ENCODE results near the gene BCO1. TPM values are rescaled to one million over a fixed set of nuclear protein-coding genes. Genes with fewer than 3 reads are reported as not detected.

Gene BCO1
- total RNA-seq, 2 experiments from 2014 or later = not detected

- H3K9me3 Mint-ChIP-seq (ENCODE audit: low read depth) = no peaks in the 10 kb centered on the region
- CTCF ChIA-PET = interaction anchor here (0.6 to 1.0 kb wide), 2 partner anchors 43 to 429 kb away, joined by 3 to 4 read pairs; no protein-coding TSS in a partner anchor
- no peak overlapping the region for H3K4me3 Mint-ChIP-seq
- H3K27me3 Mint-ChIP-seq = no peaks in the 10 kb centered on the region
- H3K27ac Mint-ChIP-seq = no peak overlapping the region
- H3K4me1 Mint-ChIP-seq = peaks cover 18% of the 10 kb centered on the region
- H3K36me3 Mint-ChIP-seq = peaks cover 2% of the 10 kb centered on the region
- no peak for DNase-seq
- ATAC-seq = no peak
Measured at GRCh38 chr16:81321039-81321438, 82.5 kb downstream of the BCO1 start.

GRCh38 chr16:81321536-81321935, 83.0 kb downstream of the BCO1 start:
- H3K27me3 Mint-ChIP-seq = no peaks in the 10 kb centered on the region
- H3K4me3 Mint-ChIP-seq = no peak overlapping the region
- CTCF ChIA-PET = no interaction called here
- H3K27ac Mint-ChIP-seq = no peak overlapping the region
- DNase-seq = no peak
- peaks cover 13% of the 10 kb centered on the region for H3K4me1 Mint-ChIP-seq
- no peaks in the 10 kb centered on the region for H3K9me3 Mint-ChIP-seq (ENCODE audit: low read depth)
- peaks cover 2% of the 10 kb centered on the region for H3K36me3 Mint-ChIP-seq
- ATAC-seq = no peak

- no peaks in the 10 kb centered on the region for H3K4me1 Mint-ChIP-seq
- DNase-seq (no peak), ATAC-seq (no peak)
- no peak overlapping the region for H3K4me3 Mint-ChIP-seq
- no peaks in the 10 kb centered on the region for H3K9me3 Mint-ChIP-seq (ENCODE audit: low read depth)
- no peaks in the 10 kb centered on the region for H3K27me3 Mint-ChIP-seq
- no peak overlapping the region for H3K27ac Mint-ChIP-seq
- CTCF ChIA-PET = interaction anchor here (1.4 kb wide), 1 partner anchor 10 kb away, joined by 3 read pairs; the partner anchor contains the start of gene GAN
- H3K36me3 Mint-ChIP-seq = peaks cover 2% of the 10 kb centered on the region
Measured at GRCh38 chr16:81324808-81325207, 86.3 kb downstream of the BCO1 start.

GRCh38 chr16:81327011-81327410, 88.5 kb downstream of the BCO1 start:
- CTCF ChIA-PET = no interaction called here
- DNase-seq = no peak

GRCh38 chr16:81327447-81328196, 89.1 kb downstream of the BCO1 start:
- Mint-ChIP-seq H3K9me3 (ENCODE audit: low read depth) (no peaks in the 10 kb centered on the region), H3K27me3 (no peaks in the 10 kb centered on the region), H3K27ac (no peak overlapping the region), H3K4me1 (no peaks in the 10 kb centered on the region), H3K36me3 (peaks cover 6% of the 10 kb centered on the region), H3K4me3 (no peak overlapping the region)
- ATAC-seq (no peak), DNase-seq (no peak)
- CTCF ChIA-PET = no interaction called here

More at GRCh38 chr16:81327011-81327410, 88.5 kb downstream of the BCO1 start:
- no peaks in the 10 kb centered on the region for H3K4me1 Mint-ChIP-seq
- H3K27ac Mint-ChIP-seq = no peak overlapping the region
- ATAC-seq = no peak
- H3K36me3 Mint-ChIP-seq = peaks cover 2% of the 10 kb centered on the region
- no peaks in the 10 kb centered on the region for H3K9me3 Mint-ChIP-seq (ENCODE audit: low read depth)
- no peak overlapping the region for H3K4me3 Mint-ChIP-seq
- H3K27me3 Mint-ChIP-seq = no peaks in the 10 kb centered on the region

GRCh38 chr16:81329947-81330346, 91.5 kb downstream of the BCO1 start:
- CTCF ChIA-PET = no interaction called here
- no peaks in the 10 kb centered on the region for H3K27me3 Mint-ChIP-seq
- peaks cover 1% of the 10 kb centered on the region for H3K4me1 Mint-ChIP-seq
- no peaks in the 10 kb centered on the region for H3K9me3 Mint-ChIP-seq (ENCODE audit: low read depth)
- no peak for DNase-seq
- H3K4me3 Mint-ChIP-seq = no peak overlapping the region
- no peak overlapping the region for H3K27ac Mint-ChIP-seq
- H3K36me3 Mint-ChIP-seq = peaks cover 5% of the 10 kb centered on the region
- no peak for ATAC-seq

- no peak for DNase-seq
- H3K27me3 Mint-ChIP-seq = no peaks in the 10 kb centered on the region
- CTCF ChIA-PET = no interaction called here
- H3K27ac Mint-ChIP-seq = no peak overlapping the region
- H3K9me3 Mint-ChIP-seq (ENCODE audit: low read depth) = no peaks in the 10 kb centered on the region
- peaks cover 6% of the 10 kb centered on the region for H3K4me1 Mint-ChIP-seq
- H3K4me3 Mint-ChIP-seq = no peak overlapping the region
- no peak for ATAC-seq
- H3K36me3 Mint-ChIP-seq = peaks cover 11% of the 10 kb centered on the region
Measured at GRCh38 chr16:81333356-81333755, 94.9 kb downstream of the BCO1 start.

GRCh38 chr16:81335669-81336068, 97.2 kb downstream of the BCO1 start:
- DNase-seq = no peak
- no peaks in the 10 kb centered on the region for H3K9me3 Mint-ChIP-seq (ENCODE audit: low read depth)
- peak; percentile 82 for ATAC-seq
- CTCF ChIA-PET = interaction anchor here (0.7 kb wide), 1 partner anchor 295 kb away, joined by 3 read pairs; no protein-coding TSS in a partner anchor
- H3K4me1 Mint-ChIP-seq = peaks cover 6% of the 10 kb centered on the region
- H3K36me3 Mint-ChIP-seq = peaks cover 11% of the 10 kb centered on the region
- H3K27me3 Mint-ChIP-seq = no peaks in the 10 kb centered on the region
- no peak overlapping the region for H3K27ac Mint-ChIP-seq
- H3K4me3 Mint-ChIP-seq = no peak overlapping the region

GRCh38 chr16:81337097-81337496, 98.6 kb downstream of the BCO1 start:
- Mint-ChIP-seq H3K27me3 (no peaks in the 10 kb centered on the region), H3K36me3 (peaks cover 13% of the 10 kb centered on the region), H3K27ac (no peak overlapping the region), H3K4me3 (no peak overlapping the region), H3K9me3 (ENCODE audit: low read depth) (no peaks in the 10 kb centered on the region), H3K4me1 (peaks cover 6% of the 10 kb centered on the region)
- DNase-seq (no peak), ATAC-seq (no peak)
- CTCF ChIA-PET = no interaction called here

Other genes with a start within 250 kb of the BCO1 start
- 100 to 1,000 TPM in 1 of 2 experiments, 10 to 100 TPM in 1; 93.3 to 136 TPM for gene CMC2, start 231.8 kb upstream of the BCO1 start, total RNA-seq
- gene CENPN, start 231.5 kb upstream of the BCO1 start, total RNA-seq = 10 to 100 TPM; 66.1 to 73.7 TPM
- 10 to 100 TPM; 20.9 to 27.5 TPM for gene ATMIN, start 202.8 kb upstream of the BCO1 start, total RNA-seq
- not detected for gene C16orf46, start 161.5 kb upstream of the BCO1 start, total RNA-seq
- 10 to 100 TPM in 1 of 2 experiments, 1 to 10 TPM in 1; 7.1 to 12.1 TPM for gene GCSH, start 142.3 kb upstream of the BCO1 start, total RNA-seq
- 10 to 100 TPM in 1 of 2 experiments, 1 to 10 TPM in 1; 8.1 to 10.3 TPM for gene GAN, start 76.3 kb downstream of the BCO1 start, total RNA-seq
- gene CMIP, start 206.1 kb downstream of the BCO1 start, total RNA-seq = 10 to 100 TPM; 77.4 to 98.8 TPM

Data from activated CD8-positive, alpha-beta memory T cell treated with anti-CD3 and anti-CD28 coated beads, Interleukin-2, amount 10 ng/mL, durations not matched to agents 7 days and 5 days (primary cell).